GM12878 (cell line): Measurements from ENCODE around the gene VCL.

Source experiments
- CHD4 ChIP-seq: fragments of 200-600 bp; sonication (generic); IDR thresholded peaks from 2 replicates; pipeline ENCODE4 v1.6.1; 2016; ENCODE audit warnings: mild to moderate bottlenecking
- CTCF ChIP-seq, 3 experiments: IDR thresholded peaks in 2 of 3; conservative IDR thresholded peaks in 1 of 3; 2 replicates each; pipeline ENCODE4 v1.5.1; 2011; ENCODE audit warnings: low read depth in 3 of 3, low read length in 3 of 3, mild to moderate bottlenecking in 3 of 3, control low read depth in 2 of 3, moderate library complexity in 2 of 3, inconsistent platforms in 1 of 3, mixed read lengths in 1 of 3; ENCODE audit not compliant: control insufficient read depth in 2 of 3, insufficient read depth in 1 of 3; ENCODE audit errors: extremely low read depth in 1 of 3
- EP300 ChIP-seq, 2 experiments: fragments of 150-350 bp in 1 of 2; IDR thresholded peaks; 2 replicates each; pipeline ENCODE4 v1.6.1; 2011 to 2012; ENCODE audit warnings: low read depth in 2 of 2, low read length in 2 of 2, borderline replicate concordance in 1 of 2, improper control_type of control experiment in 1 of 2, inconsistent platforms in 1 of 2; ENCODE audit not compliant: control insufficient read depth in 1 of 2
- EZH2 ChIP-seq: IDR thresholded peaks from 2 replicates; pipeline ENCODE4 v1.6.1; 2012; ENCODE audit warnings: low read depth, mild to moderate bottlenecking, control low read depth, inconsistent platforms, low read length, borderline replicate concordance; ENCODE audit not compliant: control insufficient read depth
- FOXM1 ChIP-seq: IDR thresholded peaks from 2 replicates; pipeline ENCODE4 v1.6.1; 2012; ENCODE audit warnings: low read depth, mild to moderate bottlenecking, inconsistent platforms, low read length, moderate library complexity
- GABPA ChIP-seq: IDR thresholded peaks from 2 replicates; pipeline ENCODE4 v1.6.1; 2014; ENCODE audit warnings: antibody characterized with exemption, low read depth, mild to moderate bottlenecking, inconsistent platforms
- HDAC6 ChIP-seq: fragments of 200-600 bp; sonication (generic); IDR thresholded peaks from one replicate; pipeline ENCODE4 v1.8.0; 2017; ENCODE audit warnings: antibody characterized with exemption; ENCODE audit not compliant: unreplicated experiment
- NKRF ChIP-seq: fragments of 450-650 bp; conservative IDR thresholded peaks from 2 replicates; pipeline ENCODE4 v1.6.1; 2017; ENCODE audit warnings: mild to moderate bottlenecking, moderate library complexity
- SMC3 ChIP-seq: IDR thresholded peaks from 2 replicates; pipeline ENCODE4 v1.6.1; 2011; ENCODE audit warnings: low read length, improper control_type of control experiment, borderline replicate concordance
- ZNF24 ChIP-seq: fragments of 450-650 bp; IDR thresholded peaks from 2 replicates; pipeline ENCODE4 v1.6.1; 2017; ENCODE audit warnings: antibody characterized with exemption, mild to moderate bottlenecking

GRCh38 chr10:74035303-74035702 lies 37.4 kb downstream of the VCL start:
- no peak for TF ChIP-seq CHD4
- TF ChIP-seq NKRF: no peak
- TF ChIP-seq FOXM1: no peak
- TF ChIP-seq CTCF (IDR thresholded peaks at IDR 0.05 in 2 of 3, conservative IDR thresholded peaks at IDR 0.05 in 1 of 3; ENCODE audit: control insufficient read depth in 2 of 3, extremely low read depth in 1 of 3, insufficient read depth in 1 of 3, low read depth in 3 of 3, low read length in 3 of 3): peak in 1 of 3 experiments; percentile 14; a peak in 2 of 6 replicates
- no peak for TF ChIP-seq EZH2
- no peak for TF ChIP-seq ZNF24
- no peak for TF ChIP-seq SMC3
- no peak for TF ChIP-seq EP300 (IDR thresholded peaks at IDR 0.05; ENCODE audit: borderline replicate concordance in 1 of 2, control insufficient read depth in 1 of 2, low read depth in 2 of 2, low read length in 2 of 2)
- no peak for TF ChIP-seq HDAC6
- TF ChIP-seq GABPA: no peak
